HEK293T (cell line): Measurements from ENCODE around the gene NUP35.

ENCODE experiments used
- ARNT ChIP-seq: fragments of 450-650 bp; IDR thresholded peaks from 2 replicates; pipeline ENCODE4 v1.6.1; 2017; ENCODE audit warnings: mild to moderate bottlenecking
- ELF4 ChIP-seq: fragments of 450-650 bp; IDR thresholded peaks from 2 replicates; pipeline ENCODE4 v1.6.1; 2017; ENCODE audit warnings: antibody characterized with exemption
- FOXA1 ChIP-seq: fragments of 450-650 bp; IDR thresholded peaks from 2 replicates; pipeline ENCODE4 v1.6.1; 2016; ENCODE audit warnings: mild to moderate bottlenecking
- FOXM1 ChIP-seq: fragments of 450-650 bp; IDR thresholded peaks from 2 replicates; pipeline ENCODE4 v1.6.1; 2017; ENCODE audit warnings: mild to moderate bottlenecking, borderline replicate concordance
- NFRKB ChIP-seq: fragments of 450-650 bp; IDR thresholded peaks from 2 replicates; pipeline ENCODE4 v1.6.1; 2016; ENCODE audit warnings: mild to moderate bottlenecking, moderate library complexity
- PKNOX1 ChIP-seq: fragments of 450-650 bp; IDR thresholded peaks from 2 replicates; pipeline ENCODE4 v1.6.1; 2016
- TARDBP ChIP-seq: fragments of 450-650 bp; IDR thresholded peaks from 2 replicates; pipeline ENCODE4 v1.6.1; 2016

GRCh38 chr2:183195397-183195796, 71.2 kb downstream of the NUP35 start:
- no peak for TF ChIP-seq FOXM1
- TF ChIP-seq TARDBP: no peak
- no peak for TF ChIP-seq PKNOX1
- TF ChIP-seq ARNT: no peak
- TF ChIP-seq ELF4: no peak
- no peak for TF ChIP-seq FOXA1
- no peak for TF ChIP-seq NFRKB
